ENCODE measurements around the gene KANSL1. TPM values are rescaled to one million over a fixed set of nuclear protein-coding genes. Genes with fewer than 3 reads are reported as not detected.
A peak's percentile ranks its signal among the peaks of the same experiment; 100 is the strongest.

The KANSL1 gene
- total RNA-seq, 2 experiments from 2014 or later, result 54.4 to 55.3 TPM

DNA sequence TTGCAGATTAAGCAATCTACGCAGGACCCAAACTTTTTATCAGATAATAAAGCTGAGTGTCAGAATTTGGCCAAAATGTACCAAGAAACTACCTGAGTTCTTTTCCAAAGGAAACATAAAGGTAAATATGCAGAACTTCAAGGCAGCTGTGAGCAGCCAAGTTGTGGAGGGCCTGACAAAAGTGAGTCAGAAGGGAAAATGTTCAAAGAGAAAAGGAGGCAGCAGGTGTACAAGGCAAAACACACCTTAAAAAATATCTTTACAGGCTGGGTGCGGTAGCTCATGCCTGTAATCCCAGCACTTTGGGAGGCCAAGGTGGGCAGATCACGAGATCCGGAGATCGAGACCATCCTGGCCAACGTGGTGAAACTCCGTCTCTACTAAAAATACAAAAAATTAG is 7.0 kb upstream of the KANSL1 start:
- CTCF ChIA-PET, result interaction anchor here (0.6 to 2.9 kb wide), 3 partner anchors 12 to 416 kb away, joined by 3 to 35 read pairs (median 8); partner anchors contain the start of gene CRHR1
- no peak for ATAC-seq
- DNase-seq, result no peak
- Mint-ChIP-seq H3K4me1 (ENCODE audit: low read depth) (peaks cover 47% of the 10 kb centered on the region), H3K27me3 (no peaks in the 10 kb centered on the region), H3K9me3 (peaks cover 3% of the 10 kb centered on the region), H3K27ac (no peak overlapping the region), H3K36me3 (ENCODE audit: low read depth) (peaks cover 11% of the 10 kb centered on the region), H3K4me3 (no peak overlapping the region)
- intact Hi-C loops (cut with micrococcal nuclease), result no loop called here
- POLR2A ChIA-PET, result no interaction called here
- TF ChIP-seq, protein P1, sequence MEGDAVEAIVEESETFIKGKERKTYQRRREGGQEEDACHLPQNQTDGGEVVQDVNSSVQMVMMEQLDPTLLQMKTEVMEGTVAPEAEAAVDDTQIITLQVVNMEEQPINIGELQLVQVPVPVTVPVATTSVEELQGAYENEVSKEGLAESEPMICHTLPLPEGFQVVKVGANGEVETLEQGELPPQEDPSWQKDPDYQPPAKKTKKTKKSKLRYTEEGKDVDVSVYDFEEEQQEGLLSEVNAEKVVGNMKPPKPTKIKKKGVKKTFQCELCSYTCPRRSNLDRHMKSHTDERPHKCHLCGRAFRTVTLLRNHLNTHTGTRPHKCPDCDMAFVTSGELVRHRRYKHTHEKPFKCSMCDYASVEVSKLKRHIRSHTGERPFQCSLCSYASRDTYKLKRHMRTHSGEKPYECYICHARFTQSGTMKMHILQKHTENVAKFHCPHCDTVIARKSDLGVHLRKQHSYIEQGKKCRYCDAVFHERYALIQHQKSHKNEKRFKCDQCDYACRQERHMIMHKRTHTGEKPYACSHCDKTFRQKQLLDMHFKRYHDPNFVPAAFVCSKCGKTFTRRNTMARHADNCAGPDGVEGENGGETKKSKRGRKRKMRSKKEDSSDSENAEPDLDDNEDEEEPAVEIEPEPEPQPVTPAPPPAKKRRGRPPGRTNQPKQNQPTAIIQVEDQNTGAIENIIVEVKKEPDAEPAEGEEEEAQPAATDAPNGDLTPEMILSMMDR (IDR thresholded peaks at IDR 0.05), result no peak

DNA sequence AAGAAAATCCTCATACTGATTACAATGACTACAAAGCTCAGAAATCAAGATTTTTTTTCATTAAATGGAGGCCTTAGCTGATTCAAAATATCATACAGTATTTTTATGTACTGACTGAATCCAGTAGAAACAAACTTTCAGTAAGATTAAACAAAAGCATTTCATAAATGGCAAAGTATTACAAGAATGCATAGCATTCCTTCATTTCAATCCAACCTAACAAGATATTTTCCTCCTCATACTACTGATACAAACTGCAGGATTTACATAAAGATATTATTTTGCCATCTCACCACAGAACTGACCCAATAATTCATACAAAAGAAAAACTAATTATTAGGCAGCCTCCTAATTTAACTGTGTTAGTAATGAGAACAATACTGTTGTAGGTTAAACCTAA is 6.2 kb upstream of the KANSL1 start:
- H3K9me3 Mint-ChIP-seq, result peaks cover 3% of the 10 kb centered on the region
- no peak for ATAC-seq
- intact Hi-C loops (cut with micrococcal nuclease), result no loop called here
- H3K27ac Mint-ChIP-seq, result no peak overlapping the region
- POLR2A ChIA-PET, result interaction anchor here (1.0 kb wide), 1 partner anchor 171 kb away, joined by 4 read pairs; no protein-coding TSS in a partner anchor
- H3K36me3 Mint-ChIP-seq (ENCODE audit: low read depth), result peaks cover 9% of the 10 kb centered on the region
- TF ChIP-seq, protein P1 (IDR thresholded peaks at IDR 0.05), result no peak
- H3K4me3 Mint-ChIP-seq, result no peak overlapping the region
- peaks cover 53% of the 10 kb centered on the region for H3K4me1 Mint-ChIP-seq (ENCODE audit: low read depth)
- no peaks in the 10 kb centered on the region for H3K27me3 Mint-ChIP-seq
- no peak for DNase-seq
- CTCF ChIA-PET, result interaction anchor here (0.9 to 2.9 kb wide), 9 partner anchors 8 to 196 kb away, joined by 3 to 35 read pairs (median 3); no protein-coding TSS in a partner anchor

DNA sequence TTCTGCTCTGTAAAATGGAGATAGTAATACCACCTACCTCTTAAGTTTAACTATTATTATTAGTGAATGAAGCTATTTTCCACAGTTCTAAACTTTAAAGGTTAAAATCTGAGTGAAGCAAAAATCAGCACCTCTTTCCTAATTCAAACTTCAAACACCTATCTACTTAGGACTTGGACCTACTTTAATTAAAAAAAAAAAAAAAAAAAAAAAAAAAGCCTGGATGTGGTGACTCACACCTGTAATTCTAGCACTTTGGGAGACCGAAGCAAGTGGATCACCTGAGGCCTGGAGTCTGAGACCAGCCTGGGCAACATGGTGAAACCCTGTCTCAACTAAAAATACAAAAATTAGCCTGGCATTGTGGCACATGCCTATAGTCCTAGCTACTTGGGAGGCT is 5.0 kb upstream of the KANSL1 start:
- TF ChIP-seq, protein P1 (IDR thresholded peaks at IDR 0.05), result no peak
- DNase-seq (no peak), ATAC-seq (no peak)
- intact Hi-C loops (cut with micrococcal nuclease), result no loop called here
- no peak overlapping the region for H3K4me3 Mint-ChIP-seq
- POLR2A ChIA-PET, result interaction anchor here (0.6 kb wide), 1 partner anchor 46 kb away, joined by 4 read pairs; no protein-coding TSS in a partner anchor
- CTCF ChIA-PET, result interaction anchor here (0.9 to 2.9 kb wide), 6 partner anchors 10 to 195 kb away, joined by 3 to 35 read pairs (median 3); no protein-coding TSS in a partner anchor
- peaks cover 9% of the 10 kb centered on the region for H3K36me3 Mint-ChIP-seq (ENCODE audit: low read depth)
- H3K4me1 Mint-ChIP-seq (ENCODE audit: low read depth), result peaks cover 52% of the 10 kb centered on the region
- no peaks in the 10 kb centered on the region for H3K27me3 Mint-ChIP-seq
- peaks cover 3% of the 10 kb centered on the region for H3K9me3 Mint-ChIP-seq
- no peak overlapping the region for H3K27ac Mint-ChIP-seq

GRCh38 chr17:46197530-46197929 is 4.3 kb upstream of the KANSL1 start:
- DNase-seq (no peak), ATAC-seq (no peak)
- no peak overlapping the region for H3K4me3 Mint-ChIP-seq
- peaks cover 3% of the 10 kb centered on the region for H3K9me3 Mint-ChIP-seq
- CTCF ChIA-PET, result no interaction called here
- H3K4me1 Mint-ChIP-seq (ENCODE audit: low read depth), result peaks cover 51% of the 10 kb centered on the region
- H3K27me3 Mint-ChIP-seq, result no peaks in the 10 kb centered on the region
- POLR2A ChIA-PET, result interaction anchor here (0.6 kb wide), 1 partner anchor 46 kb away, joined by 4 read pairs; no protein-coding TSS in a partner anchor
- peaks cover 9% of the 10 kb centered on the region for H3K36me3 Mint-ChIP-seq (ENCODE audit: low read depth)
- intact Hi-C loops (cut with micrococcal nuclease), result no loop called here
- TF ChIP-seq, protein P1 (IDR thresholded peaks at IDR 0.05), result no peak
- peak overlapping the region; percentile 75 for H3K27ac Mint-ChIP-seq

- intact Hi-C loops (cut with micrococcal nuclease), result no loop called here
- no peak for ATAC-seq
- peaks cover 47% of the 10 kb centered on the region for H3K4me1 Mint-ChIP-seq (ENCODE audit: low read depth)
- peaks cover 3% of the 10 kb centered on the region for H3K9me3 Mint-ChIP-seq
- H3K36me3 Mint-ChIP-seq (ENCODE audit: low read depth), result peaks cover 16% of the 10 kb centered on the region
- H3K27ac Mint-ChIP-seq, result peak overlapping the region; percentile 99
- POLR2A ChIA-PET, result interaction anchor here (0.7 kb wide), 2 partner anchors 20 to 163 kb away, joined by 3 read pairs; no protein-coding TSS in a partner anchor
- TF ChIP-seq, protein P1 (IDR thresholded peaks at IDR 0.05), result no peak
- no peak overlapping the region for H3K4me3 Mint-ChIP-seq
- no peak for DNase-seq
- H3K27me3 Mint-ChIP-seq, result no peaks in the 10 kb centered on the region
- CTCF ChIA-PET, result interaction anchor here (0.9 to 1.0 kb wide), 3 partner anchors 9 to 17 kb away, joined by 3 to 4 read pairs (median 3); no protein-coding TSS in a partner anchor
These were observed 2.9 kb upstream of the KANSL1 start for GRCh38 chr17:46195939-46196716.
